Measurements from ENCODE around the gene STX12.

DNA sequence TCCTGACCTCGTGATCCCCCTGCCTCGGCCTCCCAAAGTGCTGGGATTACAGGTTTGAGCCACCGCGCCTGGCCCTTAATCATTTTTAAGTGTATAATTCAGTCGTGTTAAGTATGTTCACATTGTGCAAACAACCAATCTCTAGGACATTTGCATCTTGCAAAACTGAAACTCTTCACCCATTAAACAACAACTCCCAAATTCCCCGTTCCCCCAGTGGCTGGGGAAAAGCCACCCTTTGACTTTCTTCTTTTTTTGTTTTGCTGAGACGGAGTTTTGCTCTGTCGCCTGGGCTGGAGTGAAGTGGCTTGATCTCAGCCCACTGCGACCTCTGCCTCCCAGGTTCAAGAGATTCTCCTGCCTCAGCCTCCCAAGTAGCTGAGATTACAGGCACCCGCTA is 92.8 kb downstream of the STX12 start:
- TF ChIP-seq, protein P1, sequence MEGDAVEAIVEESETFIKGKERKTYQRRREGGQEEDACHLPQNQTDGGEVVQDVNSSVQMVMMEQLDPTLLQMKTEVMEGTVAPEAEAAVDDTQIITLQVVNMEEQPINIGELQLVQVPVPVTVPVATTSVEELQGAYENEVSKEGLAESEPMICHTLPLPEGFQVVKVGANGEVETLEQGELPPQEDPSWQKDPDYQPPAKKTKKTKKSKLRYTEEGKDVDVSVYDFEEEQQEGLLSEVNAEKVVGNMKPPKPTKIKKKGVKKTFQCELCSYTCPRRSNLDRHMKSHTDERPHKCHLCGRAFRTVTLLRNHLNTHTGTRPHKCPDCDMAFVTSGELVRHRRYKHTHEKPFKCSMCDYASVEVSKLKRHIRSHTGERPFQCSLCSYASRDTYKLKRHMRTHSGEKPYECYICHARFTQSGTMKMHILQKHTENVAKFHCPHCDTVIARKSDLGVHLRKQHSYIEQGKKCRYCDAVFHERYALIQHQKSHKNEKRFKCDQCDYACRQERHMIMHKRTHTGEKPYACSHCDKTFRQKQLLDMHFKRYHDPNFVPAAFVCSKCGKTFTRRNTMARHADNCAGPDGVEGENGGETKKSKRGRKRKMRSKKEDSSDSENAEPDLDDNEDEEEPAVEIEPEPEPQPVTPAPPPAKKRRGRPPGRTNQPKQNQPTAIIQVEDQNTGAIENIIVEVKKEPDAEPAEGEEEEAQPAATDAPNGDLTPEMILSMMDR (conservative IDR thresholded peaks at IDR 0.05; ENCODE audit: low read depth in 2 of 2), result no peak
- TF ChIP-seq CREB1 (CRISPR knock-in tag; IDR thresholded peaks at IDR 0.05; ENCODE audit: low read depth), result no peak
- no peak for TF ChIP-seq JUNB (IDR thresholded peaks at IDR 0.05; ENCODE audit: unreplicated experiment)
- no peak for TF ChIP-seq POLR2AphosphoS5 (IDR thresholded peaks at IDR 0.05; ENCODE audit: low read depth)
- no peak for TF ChIP-seq EZH2phosphoT487 (IDR thresholded peaks at IDR 0.05; ENCODE audit: unreplicated experiment)
- TF ChIP-seq, protein P2, sequence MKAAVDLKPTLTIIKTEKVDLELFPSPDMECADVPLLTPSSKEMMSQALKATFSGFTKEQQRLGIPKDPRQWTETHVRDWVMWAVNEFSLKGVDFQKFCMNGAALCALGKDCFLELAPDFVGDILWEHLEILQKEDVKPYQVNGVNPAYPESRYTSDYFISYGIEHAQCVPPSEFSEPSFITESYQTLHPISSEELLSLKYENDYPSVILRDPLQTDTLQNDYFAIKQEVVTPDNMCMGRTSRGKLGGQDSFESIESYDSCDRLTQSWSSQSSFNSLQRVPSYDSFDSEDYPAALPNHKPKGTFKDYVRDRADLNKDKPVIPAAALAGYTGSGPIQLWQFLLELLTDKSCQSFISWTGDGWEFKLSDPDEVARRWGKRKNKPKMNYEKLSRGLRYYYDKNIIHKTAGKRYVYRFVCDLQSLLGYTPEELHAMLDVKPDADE (IDR thresholded peaks at IDR 0.05), result no peak
- TF ChIP-seq EZH2 (IDR thresholded peaks at IDR 0.05; ENCODE audit: low read depth, unreplicated experiment), result no peak
- TF ChIP-seq ZNF331 (CRISPR knock-in tag; IDR thresholded peaks at IDR 0.05; ENCODE audit: low read depth), result no peak
- TF ChIP-seq, protein P3, sequence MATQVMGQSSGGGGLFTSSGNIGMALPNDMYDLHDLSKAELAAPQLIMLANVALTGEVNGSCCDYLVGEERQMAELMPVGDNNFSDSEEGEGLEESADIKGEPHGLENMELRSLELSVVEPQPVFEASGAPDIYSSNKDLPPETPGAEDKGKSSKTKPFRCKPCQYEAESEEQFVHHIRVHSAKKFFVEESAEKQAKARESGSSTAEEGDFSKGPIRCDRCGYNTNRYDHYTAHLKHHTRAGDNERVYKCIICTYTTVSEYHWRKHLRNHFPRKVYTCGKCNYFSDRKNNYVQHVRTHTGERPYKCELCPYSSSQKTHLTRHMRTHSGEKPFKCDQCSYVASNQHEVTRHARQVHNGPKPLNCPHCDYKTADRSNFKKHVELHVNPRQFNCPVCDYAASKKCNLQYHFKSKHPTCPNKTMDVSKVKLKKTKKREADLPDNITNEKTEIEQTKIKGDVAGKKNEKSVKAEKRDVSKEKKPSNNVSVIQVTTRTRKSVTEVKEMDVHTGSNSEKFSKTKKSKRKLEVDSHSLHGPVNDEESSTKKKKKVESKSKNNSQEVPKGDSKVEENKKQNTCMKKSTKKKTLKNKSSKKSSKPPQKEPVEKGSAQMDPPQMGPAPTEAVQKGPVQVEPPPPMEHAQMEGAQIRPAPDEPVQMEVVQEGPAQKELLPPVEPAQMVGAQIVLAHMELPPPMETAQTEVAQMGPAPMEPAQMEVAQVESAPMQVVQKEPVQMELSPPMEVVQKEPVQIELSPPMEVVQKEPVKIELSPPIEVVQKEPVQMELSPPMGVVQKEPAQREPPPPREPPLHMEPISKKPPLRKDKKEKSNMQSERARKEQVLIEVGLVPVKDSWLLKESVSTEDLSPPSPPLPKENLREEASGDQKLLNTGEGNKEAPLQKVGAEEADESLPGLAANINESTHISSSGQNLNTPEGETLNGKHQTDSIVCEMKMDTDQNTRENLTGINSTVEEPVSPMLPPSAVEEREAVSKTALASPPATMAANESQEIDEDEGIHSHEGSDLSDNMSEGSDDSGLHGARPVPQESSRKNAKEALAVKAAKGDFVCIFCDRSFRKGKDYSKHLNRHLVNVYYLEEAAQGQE (IDR thresholded peaks at IDR 0.05; ENCODE audit: unreplicated experiment), result no peak

Data from GM23338 (cell line).